GM20000 (cell line): ENCODE results near the gene CDH13.

ENCODE experiments used
- DNase-seq: peaks from one replicate; pipeline ENCODE4 v3.0.0; 2012; ENCODE audit warnings: low spot score
- CTCF ChIP-seq: IDR thresholded peaks from 2 replicates; pipeline ENCODE4 v1.5.1; 2012; ENCODE audit warnings: mild to moderate bottlenecking, control low read depth; ENCODE audit errors: extremely low read depth, missing control alignments

Gene CDH13

DNA sequence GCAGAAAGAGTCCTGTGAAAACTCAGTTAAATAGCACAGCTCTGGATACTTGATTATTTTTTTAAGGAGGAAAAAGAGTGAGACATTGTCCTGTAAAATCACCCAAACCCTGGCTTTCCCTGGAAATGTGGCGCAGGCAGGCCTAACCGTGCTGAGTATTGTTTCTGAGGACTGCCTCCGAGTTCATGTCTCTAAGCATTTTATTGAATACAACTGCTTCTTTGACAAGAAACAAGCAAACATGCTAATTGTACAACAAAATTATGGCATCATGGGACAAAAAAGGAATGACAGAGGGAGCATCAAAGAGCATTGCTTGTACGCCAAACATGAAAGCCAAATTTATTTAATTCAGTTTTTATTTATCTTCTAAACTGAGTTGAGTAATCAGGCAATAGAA, 1116.5 kb downstream of the CDH13 start:
- no peak for DNase-seq
- no peak for TF ChIP-seq CTCF

DNA sequence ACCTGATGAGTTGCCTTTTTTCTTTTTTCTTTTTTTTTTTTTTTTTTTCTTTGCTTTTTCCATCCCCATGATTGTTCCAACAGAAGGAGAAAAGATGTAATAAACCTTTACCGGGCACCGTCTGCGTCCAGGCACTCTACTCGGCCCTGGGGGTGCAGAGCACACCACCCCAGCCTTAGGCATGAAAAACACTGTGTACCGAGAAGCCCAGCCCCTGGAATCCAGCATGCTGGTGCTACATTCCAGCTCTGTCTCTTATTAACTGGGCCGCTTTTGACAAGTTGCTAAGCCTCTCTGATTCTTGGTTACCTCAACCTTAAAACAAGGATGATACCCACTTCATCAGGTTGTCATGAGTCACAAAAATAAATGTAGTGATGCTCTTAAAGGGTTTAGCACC, 1117.0 kb downstream of the CDH13 start:
- TF ChIP-seq CTCF: no peak
- no peak for DNase-seq

GRCh38 chr16:83744441-83744981, 1117.7 kb downstream of the CDH13 start:
- TF ChIP-seq CTCF: no peak
- DNase-seq: peak; percentile 23

- DNase-seq: no peak
- no peak for TF ChIP-seq CTCF
Observed at GRCh38 chr16:83746611-83747010, 1119.8 kb downstream of the CDH13 start.

GRCh38 chr16:83747936-83748335, 1121.2 kb downstream of the CDH13 start:
- TF ChIP-seq CTCF: no peak
- DNase-seq: no peak

GRCh38 chr16:83755391-83755790, 1128.6 kb downstream of the CDH13 start:
- DNase-seq: no peak
- TF ChIP-seq CTCF: no peak

DNA sequence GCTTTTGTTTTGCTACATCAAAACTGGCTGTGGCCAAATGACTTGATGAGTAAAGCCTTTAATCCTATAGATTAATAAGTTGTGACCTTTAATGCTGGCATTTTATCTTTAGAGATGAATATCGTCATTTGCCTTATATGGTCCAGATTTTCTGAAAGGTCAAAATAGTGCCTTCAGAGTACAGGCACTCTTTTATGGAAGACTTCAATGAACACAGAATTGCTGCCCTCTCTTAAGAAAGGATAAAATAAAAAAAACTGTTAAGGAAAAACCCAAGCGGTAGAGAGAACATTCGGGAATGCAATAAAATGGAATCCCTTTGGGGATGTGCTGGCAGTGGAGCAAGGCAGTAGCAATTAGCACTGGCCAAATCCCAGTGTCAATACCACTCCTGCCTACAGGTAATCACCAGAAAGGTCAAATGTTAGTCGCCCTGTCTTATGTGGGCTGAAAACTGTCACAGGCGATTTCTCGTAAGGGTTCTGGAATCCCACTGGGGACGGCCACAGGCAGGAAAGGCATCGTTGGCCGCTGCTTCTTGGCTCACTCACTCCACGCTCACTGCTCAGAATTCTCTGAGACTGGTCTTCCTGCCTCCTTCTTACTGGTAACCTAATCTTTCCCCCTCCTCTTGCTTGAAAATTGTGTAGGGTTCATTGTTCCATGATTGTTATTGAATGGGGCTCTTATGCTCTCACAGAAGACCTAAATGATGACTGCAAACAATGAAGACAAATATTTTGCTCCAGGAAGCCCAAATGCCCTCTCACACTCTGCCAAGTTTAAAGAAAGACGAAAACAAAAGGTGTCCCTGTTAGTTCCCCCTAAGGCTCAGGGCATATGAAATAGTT, 1135.6 kb downstream of the CDH13 start:
- TF ChIP-seq CTCF: no peak
- no peak for DNase-seq
